ENCODE measurements around the gene KRT12.
"Not testable (repeated sequence)": the region's sequence is repeated elsewhere in the genome, so short reads cannot be mapped to it uniquely, and the experiment has no call there.

Gene KRT12

GRCh38 chr17:40814657-40815056 is 52.4 kb downstream of the KRT12 start:
- DNase-seq (ENCODE audit: low read depth): not testable (repeated sequence)

- peak; percentile 58 for DNase-seq (ENCODE audit: low read depth)
Measured at GRCh38 chr17:40813804-40814203, 53.2 kb downstream of the KRT12 start.

DNA sequence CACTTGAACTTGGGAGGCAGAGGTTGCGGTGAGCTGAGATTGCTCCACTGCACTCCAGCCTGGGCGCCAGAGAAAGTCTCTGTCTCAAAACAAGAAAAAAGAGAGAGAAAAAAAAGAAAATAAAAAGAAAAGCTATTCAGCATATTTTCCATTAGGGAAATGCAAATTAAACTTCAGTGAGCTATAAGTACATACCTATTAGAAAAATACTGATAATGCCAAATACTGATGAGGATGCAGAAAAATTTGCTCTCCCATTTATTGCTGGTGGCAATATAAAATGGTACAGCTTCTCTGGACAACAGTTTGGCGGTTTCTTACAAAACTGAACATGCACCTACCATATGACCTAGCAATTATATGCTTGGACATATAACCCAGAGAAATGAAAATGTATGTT is 54.4 kb downstream of the KRT12 start:
- no peak for DNase-seq (ENCODE audit: low read depth)
